GM23248 (cell line): ENCODE results near the gene ADPGK.

Experiments
- EZH2 ChIP-seq: fragments of 200-600 bp; sonication (generic); IDR thresholded peaks from 2 replicates; pipeline ENCODE4 v1.6.1; 2018; ENCODE audit warnings: antibody characterized with exemption, mild to moderate bottlenecking; ENCODE audit not compliant: insufficient read depth, poor library complexity, severe bottlenecking
- EZH2phosphoT487 ChIP-seq: fragments of 200-600 bp; sonication (generic); IDR thresholded peaks from 2 replicates; pipeline ENCODE4 v1.6.1; 2018; ENCODE audit warnings: antibody characterized with exemption, moderate library complexity, mild to moderate bottlenecking, low read depth; ENCODE audit not compliant: insufficient read depth

DNA sequence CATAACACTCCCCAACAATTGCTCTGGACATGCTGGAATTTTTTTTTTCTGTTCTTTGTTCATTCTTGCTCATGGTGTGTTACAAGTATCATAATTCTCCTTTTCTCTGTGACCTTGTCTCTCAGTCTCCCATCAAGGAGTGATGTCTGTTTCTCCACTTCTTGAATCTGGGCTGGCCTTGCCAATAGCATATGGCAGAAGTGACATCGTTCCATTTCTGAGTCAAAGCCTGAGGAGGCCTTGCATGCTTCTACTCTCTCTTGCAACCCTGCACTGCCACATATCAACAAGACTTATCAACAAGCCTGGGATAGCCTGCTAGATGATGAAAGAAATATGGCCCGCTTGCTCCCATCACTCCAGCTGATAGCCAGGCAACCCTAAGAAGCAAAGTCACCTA lies 8.9 kb upstream of the ADPGK start:
- TF ChIP-seq EZH2phosphoT487 (no peak), EZH2 (no peak)
